A549 (cell line): Measurements from ENCODE around the gene B4GALT3.

ENCODE experiments used
- CHD2 ChIP-seq: fragments of 150-350 bp; IDR thresholded peaks from 2 replicates; pipeline ENCODE4 v1.6.1; 2014; ENCODE audit warnings: low read length; ENCODE audit not compliant: partially characterized antibody
- CHD4 ChIP-seq: fragments of 200-600 bp; sonication (generic); IDR thresholded peaks from 2 replicates; pipeline ENCODE4 v1.6.1; 2016; ENCODE audit warnings: antibody characterized with exemption, mild to moderate bottlenecking, borderline replicate concordance
- EHMT2 ChIP-seq: fragments of 200-600 bp; sonication (generic); IDR thresholded peaks from 2 replicates; pipeline ENCODE4 v1.6.1; 2016; ENCODE audit warnings: antibody characterized with exemption, low read depth, mild to moderate bottlenecking, moderate library complexity
- JUN ChIP-seq, 2 experiments: fragments of >200 bp; sonication (Bioruptor Twin); formaldehyde crosslinking; IDR thresholded peaks; 2 replicates in 1 of 2; 3 replicates in 1 of 2; pipeline ENCODE4 v1.6.1; 2016 to 2017
- POLR2A ChIP-seq: IDR thresholded peaks from 2 replicates; pipeline ENCODE4 v1.6.1; 2012; ENCODE audit warnings: mild to moderate bottlenecking, low read length
- POLR2AphosphoS2 ChIP-seq: conservative IDR thresholded peaks from 2 replicates; pipeline ENCODE4 v1.6.1; 2012; ENCODE audit warnings: low read length, improper control_type of control experiment, inconsistent platforms
- RAD21 ChIP-seq, 2 experiments: fragments of >200 bp in 1 of 2; sonication (Bioruptor Twin) in 1 of 2; formaldehyde crosslinking in 1 of 2; IDR thresholded peaks in 1 of 2; conservative IDR thresholded peaks in 1 of 2; 2 replicates in 1 of 2; 3 replicates in 1 of 2; pipeline ENCODE4 v1.6.1; 2012 to 2018; ENCODE audit warnings: inconsistent platforms in 1 of 2
- SMC3 ChIP-seq: fragments of >200 bp; sonication (Bioruptor Twin); formaldehyde crosslinking; IDR thresholded peaks from 3 replicates; pipeline ENCODE4 v1.6.1; 2018; ENCODE audit warnings: inconsistent platforms
- SREBF2 ChIP-seq: fragments of 450-650 bp; IDR thresholded peaks from 2 replicates; pipeline ENCODE4 v1.6.1; 2014; ENCODE audit warnings: mild to moderate bottlenecking, moderate library complexity
- TF ChIP-seq, protein P1 (sequence below): fragments of >200 bp; sonication (Bioruptor Twin); formaldehyde crosslinking; IDR thresholded peaks from 3 replicates; pipeline ENCODE4 v1.5.1; 2016
- TF ChIP-seq, protein P2 (sequence below): IDR thresholded peaks from 2 replicates; pipeline ENCODE4 v1.6.1; 2012
- TF ChIP-seq, protein P3 (sequence below): fragments of >200 bp; sonication (Bioruptor Twin); formaldehyde crosslinking; IDR thresholded peaks from 3 replicates; pipeline ENCODE4 v1.6.1; 2016
- TF ChIP-seq, protein P4 (sequence below): fragments of 200-600 bp; sonication (generic); IDR thresholded peaks from 2 replicates; pipeline ENCODE4 v1.6.1; 2016; ENCODE audit warnings: antibody characterized with exemption, mild to moderate bottlenecking, moderate library complexity
- TF ChIP-seq, protein P5 (sequence below): fragments of 450-650 bp; IDR thresholded peaks from 2 replicates; pipeline ENCODE4 v1.6.1; 2014; ENCODE audit warnings: antibody characterized with exemption

DNA sequence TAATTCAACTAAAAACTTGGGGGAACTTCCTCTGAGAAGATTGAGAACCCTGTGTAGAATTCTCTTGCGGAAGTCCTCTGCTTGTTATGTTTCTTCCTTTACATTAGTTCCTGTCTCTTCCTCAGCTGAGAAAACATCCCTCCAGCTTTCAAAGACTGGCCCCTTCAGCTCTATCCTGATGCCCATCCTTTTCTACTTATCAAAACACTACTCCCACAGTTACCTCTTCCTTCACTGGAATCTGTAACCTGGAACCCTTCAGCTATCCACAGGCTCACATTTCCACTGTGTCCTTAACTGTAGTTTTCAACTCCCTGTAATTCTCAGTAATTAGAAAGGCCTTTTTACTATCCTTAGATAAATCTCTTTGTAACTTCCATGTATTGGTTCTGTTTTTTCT, 38.9 kb downstream of the B4GALT3 start:
- TF ChIP-seq, protein P1, sequence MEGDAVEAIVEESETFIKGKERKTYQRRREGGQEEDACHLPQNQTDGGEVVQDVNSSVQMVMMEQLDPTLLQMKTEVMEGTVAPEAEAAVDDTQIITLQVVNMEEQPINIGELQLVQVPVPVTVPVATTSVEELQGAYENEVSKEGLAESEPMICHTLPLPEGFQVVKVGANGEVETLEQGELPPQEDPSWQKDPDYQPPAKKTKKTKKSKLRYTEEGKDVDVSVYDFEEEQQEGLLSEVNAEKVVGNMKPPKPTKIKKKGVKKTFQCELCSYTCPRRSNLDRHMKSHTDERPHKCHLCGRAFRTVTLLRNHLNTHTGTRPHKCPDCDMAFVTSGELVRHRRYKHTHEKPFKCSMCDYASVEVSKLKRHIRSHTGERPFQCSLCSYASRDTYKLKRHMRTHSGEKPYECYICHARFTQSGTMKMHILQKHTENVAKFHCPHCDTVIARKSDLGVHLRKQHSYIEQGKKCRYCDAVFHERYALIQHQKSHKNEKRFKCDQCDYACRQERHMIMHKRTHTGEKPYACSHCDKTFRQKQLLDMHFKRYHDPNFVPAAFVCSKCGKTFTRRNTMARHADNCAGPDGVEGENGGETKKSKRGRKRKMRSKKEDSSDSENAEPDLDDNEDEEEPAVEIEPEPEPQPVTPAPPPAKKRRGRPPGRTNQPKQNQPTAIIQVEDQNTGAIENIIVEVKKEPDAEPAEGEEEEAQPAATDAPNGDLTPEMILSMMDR: no peak
- TF ChIP-seq JUN (IDR thresholded peaks at IDR 0.05): no peak
- no peak for TF ChIP-seq POLR2A
- TF ChIP-seq RAD21 (conservative IDR thresholded peaks at IDR 0.05 in 1 of 2, IDR thresholded peaks at IDR 0.05 in 1 of 2): no peak
- no peak for TF ChIP-seq CHD2
- no peak for TF ChIP-seq CHD4
- no peak for TF ChIP-seq EHMT2
- TF ChIP-seq, protein P2, sequence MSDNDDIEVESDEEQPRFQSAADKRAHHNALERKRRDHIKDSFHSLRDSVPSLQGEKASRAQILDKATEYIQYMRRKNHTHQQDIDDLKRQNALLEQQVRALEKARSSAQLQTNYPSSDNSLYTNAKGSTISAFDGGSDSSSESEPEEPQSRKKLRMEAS: no peak
- no peak for TF ChIP-seq POLR2AphosphoS2
- TF ChIP-seq, protein P3, sequence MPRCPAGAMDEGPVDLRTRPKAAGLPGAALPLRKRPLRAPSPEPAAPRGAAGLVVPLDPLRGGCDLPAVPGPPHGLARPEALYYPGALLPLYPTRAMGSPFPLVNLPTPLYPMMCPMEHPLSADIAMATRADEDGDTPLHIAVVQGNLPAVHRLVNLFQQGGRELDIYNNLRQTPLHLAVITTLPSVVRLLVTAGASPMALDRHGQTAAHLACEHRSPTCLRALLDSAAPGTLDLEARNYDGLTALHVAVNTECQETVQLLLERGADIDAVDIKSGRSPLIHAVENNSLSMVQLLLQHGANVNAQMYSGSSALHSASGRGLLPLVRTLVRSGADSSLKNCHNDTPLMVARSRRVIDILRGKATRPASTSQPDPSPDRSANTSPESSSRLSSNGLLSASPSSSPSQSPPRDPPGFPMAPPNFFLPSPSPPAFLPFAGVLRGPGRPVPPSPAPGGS: no peak
- TF ChIP-seq, protein P4, sequence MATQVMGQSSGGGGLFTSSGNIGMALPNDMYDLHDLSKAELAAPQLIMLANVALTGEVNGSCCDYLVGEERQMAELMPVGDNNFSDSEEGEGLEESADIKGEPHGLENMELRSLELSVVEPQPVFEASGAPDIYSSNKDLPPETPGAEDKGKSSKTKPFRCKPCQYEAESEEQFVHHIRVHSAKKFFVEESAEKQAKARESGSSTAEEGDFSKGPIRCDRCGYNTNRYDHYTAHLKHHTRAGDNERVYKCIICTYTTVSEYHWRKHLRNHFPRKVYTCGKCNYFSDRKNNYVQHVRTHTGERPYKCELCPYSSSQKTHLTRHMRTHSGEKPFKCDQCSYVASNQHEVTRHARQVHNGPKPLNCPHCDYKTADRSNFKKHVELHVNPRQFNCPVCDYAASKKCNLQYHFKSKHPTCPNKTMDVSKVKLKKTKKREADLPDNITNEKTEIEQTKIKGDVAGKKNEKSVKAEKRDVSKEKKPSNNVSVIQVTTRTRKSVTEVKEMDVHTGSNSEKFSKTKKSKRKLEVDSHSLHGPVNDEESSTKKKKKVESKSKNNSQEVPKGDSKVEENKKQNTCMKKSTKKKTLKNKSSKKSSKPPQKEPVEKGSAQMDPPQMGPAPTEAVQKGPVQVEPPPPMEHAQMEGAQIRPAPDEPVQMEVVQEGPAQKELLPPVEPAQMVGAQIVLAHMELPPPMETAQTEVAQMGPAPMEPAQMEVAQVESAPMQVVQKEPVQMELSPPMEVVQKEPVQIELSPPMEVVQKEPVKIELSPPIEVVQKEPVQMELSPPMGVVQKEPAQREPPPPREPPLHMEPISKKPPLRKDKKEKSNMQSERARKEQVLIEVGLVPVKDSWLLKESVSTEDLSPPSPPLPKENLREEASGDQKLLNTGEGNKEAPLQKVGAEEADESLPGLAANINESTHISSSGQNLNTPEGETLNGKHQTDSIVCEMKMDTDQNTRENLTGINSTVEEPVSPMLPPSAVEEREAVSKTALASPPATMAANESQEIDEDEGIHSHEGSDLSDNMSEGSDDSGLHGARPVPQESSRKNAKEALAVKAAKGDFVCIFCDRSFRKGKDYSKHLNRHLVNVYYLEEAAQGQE: no peak
- TF ChIP-seq SMC3: no peak
- TF ChIP-seq SREBF2: no peak
- TF ChIP-seq, protein P5, sequence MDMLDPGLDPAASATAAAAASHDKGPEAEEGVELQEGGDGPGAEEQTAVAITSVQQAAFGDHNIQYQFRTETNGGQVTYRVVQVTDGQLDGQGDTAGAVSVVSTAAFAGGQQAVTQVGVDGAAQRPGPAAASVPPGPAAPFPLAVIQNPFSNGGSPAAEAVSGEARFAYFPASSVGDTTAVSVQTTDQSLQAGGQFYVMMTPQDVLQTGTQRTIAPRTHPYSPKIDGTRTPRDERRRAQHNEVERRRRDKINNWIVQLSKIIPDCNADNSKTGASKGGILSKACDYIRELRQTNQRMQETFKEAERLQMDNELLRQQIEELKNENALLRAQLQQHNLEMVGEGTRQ: no peak
